MCF 10A (cell line): Measurements from ENCODE around the gene ARMC3. TPM values are rescaled to one million over a fixed set of nuclear protein-coding genes. Genes with fewer than 3 reads are reported as not detected.

Source experiments
- BruUV-seq: library from RNA; stranded (reverse); fragments of 400-500 nt; replicated peaks from 2 replicates; lab custom pipeline; 2021; lab: Mats Ljungman, UMichigan
- CTCF ChIA-PET: fragments of 300-600 bp; sonication (Branson Sonifier 250); formaldehyde crosslinking; extraction: SDS; loops from one replicate; lab custom pipeline; 2021; ENCODE audit warnings: antibody characterized with exemption, inconsistent platforms; lab: Yijun Ruan, JAX
- POLR2A ChIA-PET: fragments of 300-600, 350-650 bp; sonication (Branson Sonifier 250); formaldehyde crosslinking; extraction: SDS; loops from one replicate; lab custom pipeline; 2020; ENCODE audit warnings: antibody characterized with exemption, inconsistent platforms; lab: Yijun Ruan, JAX
- DNase-seq: peaks from one replicate; pipeline ENCODE4 v3.0.0-alpha.2; 2018; ENCODE audit not compliant: unreplicated experiment
- H3K27ac Mint-ChIP-seq: one replicate; pipeline ENCODE4 v1.8.0; 2022; ENCODE audit warnings: mild to moderate bottlenecking, low read depth, mixed read lengths; ENCODE audit not compliant: unreplicated experiment
- H3K27me3 Mint-ChIP-seq: one replicate; pipeline ENCODE4 v1.8.0; 2022; ENCODE audit warnings: mixed read lengths; ENCODE audit not compliant: insufficient read depth, unreplicated experiment
- H3K36me3 Mint-ChIP-seq: one replicate; pipeline ENCODE4 v1.8.0; 2022; ENCODE audit warnings: mild to moderate bottlenecking, moderate library complexity, mixed read lengths; ENCODE audit not compliant: insufficient read depth, unreplicated experiment
- H3K4me1 Mint-ChIP-seq: one replicate; pipeline ENCODE4 v1.8.0; 2022; ENCODE audit warnings: mixed read lengths; ENCODE audit not compliant: insufficient read depth, unreplicated experiment
- H3K4me3 Mint-ChIP-seq: one replicate; pipeline ENCODE4 v1.8.0; 2022; ENCODE audit warnings: mild to moderate bottlenecking, moderate library complexity, mixed read lengths; ENCODE audit not compliant: unreplicated experiment
- H3K9me3 Mint-ChIP-seq: one replicate; pipeline ENCODE4 v1.8.0; 2022; ENCODE audit warnings: mixed read lengths; ENCODE audit not compliant: unreplicated experiment
- intact Hi-C: fragments of 100-400 bp; cut with micrococcal nuclease; formaldehyde crosslinking; loops from 2 replicates; pipeline ENCODE4 v1.14.1; 2022
- total RNA-seq: library from RNA; stranded (reverse); gene quantifications from 2 replicates; pipeline ENCODE4 v1.2.3, GENCODE V29; 2022
- TF ChIP-seq, protein P1 (sequence below): fragments of 200-600 bp; IDR thresholded peaks from one replicate; pipeline ENCODE4 v1.8.0; 2022; ENCODE audit warnings: antibody characterized with exemption, mild to moderate bottlenecking; ENCODE audit not compliant: unreplicated experiment

The ARMC3 gene
- total RNA-seq, 1 experiment from 2014 or later: not detected

DNA sequence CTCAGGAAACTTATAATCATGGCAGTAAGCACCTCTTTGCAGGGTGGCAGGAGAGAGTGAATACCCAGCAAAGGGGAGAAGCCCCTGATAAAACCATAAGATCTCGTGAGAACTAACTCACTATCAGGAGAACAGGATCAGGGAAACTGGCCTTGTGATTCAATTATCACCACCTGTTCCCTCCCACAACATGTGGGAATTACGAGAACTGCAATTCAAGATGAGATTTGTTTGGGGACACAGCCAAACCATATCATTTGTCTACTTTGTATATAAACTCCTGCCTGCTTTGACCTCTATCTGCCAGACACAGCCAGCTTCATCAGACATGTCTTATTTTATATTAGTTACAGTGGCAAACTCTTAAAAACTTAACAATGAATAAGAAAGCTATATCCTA, 50.4 kb downstream of the ARMC3 start:
- intact Hi-C loops: no loop called here
- BruUV-seq: no TSS peak
- CTCF ChIA-PET: no interaction called here
- Mint-ChIP-seq H3K4me1 (no peaks in the 10 kb centered on the region), H3K4me3 (no peak overlapping the region), H3K36me3 (no peaks in the 10 kb centered on the region), H3K27ac (no peak overlapping the region), H3K27me3 (no peaks in the 10 kb centered on the region), H3K9me3 (no peaks in the 10 kb centered on the region)
- no peak for DNase-seq
- TF ChIP-seq, protein P1, sequence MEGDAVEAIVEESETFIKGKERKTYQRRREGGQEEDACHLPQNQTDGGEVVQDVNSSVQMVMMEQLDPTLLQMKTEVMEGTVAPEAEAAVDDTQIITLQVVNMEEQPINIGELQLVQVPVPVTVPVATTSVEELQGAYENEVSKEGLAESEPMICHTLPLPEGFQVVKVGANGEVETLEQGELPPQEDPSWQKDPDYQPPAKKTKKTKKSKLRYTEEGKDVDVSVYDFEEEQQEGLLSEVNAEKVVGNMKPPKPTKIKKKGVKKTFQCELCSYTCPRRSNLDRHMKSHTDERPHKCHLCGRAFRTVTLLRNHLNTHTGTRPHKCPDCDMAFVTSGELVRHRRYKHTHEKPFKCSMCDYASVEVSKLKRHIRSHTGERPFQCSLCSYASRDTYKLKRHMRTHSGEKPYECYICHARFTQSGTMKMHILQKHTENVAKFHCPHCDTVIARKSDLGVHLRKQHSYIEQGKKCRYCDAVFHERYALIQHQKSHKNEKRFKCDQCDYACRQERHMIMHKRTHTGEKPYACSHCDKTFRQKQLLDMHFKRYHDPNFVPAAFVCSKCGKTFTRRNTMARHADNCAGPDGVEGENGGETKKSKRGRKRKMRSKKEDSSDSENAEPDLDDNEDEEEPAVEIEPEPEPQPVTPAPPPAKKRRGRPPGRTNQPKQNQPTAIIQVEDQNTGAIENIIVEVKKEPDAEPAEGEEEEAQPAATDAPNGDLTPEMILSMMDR: no peak
- POLR2A ChIA-PET: no interaction called here

DNA sequence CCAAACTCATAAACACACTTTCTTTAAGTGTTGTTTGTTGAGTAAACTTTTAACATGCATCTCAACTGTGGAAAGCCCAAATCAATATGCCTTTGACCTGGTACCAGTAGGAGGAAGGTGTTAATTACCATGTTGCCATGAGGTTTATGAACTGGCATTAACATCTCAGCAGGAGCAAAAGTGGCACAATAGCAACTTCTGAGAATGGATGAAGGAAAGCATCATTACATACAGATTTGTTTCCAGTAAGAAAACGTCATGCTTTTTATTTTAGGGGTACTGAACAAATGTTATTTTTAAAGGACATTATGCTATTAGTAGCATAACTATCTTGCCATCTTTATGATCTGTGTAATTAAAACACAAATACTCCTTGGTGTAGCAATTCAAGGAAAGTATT, 51.1 kb downstream of the ARMC3 start:
- Mint-ChIP-seq H3K27ac (no peak overlapping the region), H3K4me1 (no peaks in the 10 kb centered on the region), H3K9me3 (no peaks in the 10 kb centered on the region), H3K4me3 (no peak overlapping the region), H3K36me3 (no peaks in the 10 kb centered on the region), H3K27me3 (no peaks in the 10 kb centered on the region)
- no TSS peak for BruUV-seq
- ChIA-PET POLR2A (interaction anchor here (0.6 to 0.7 kb wide), 2 partner anchors 207 to 398 kb away, joined by 3 read pairs; no protein-coding TSS in a partner anchor), CTCF (no interaction called here)
- TF ChIP-seq, protein P1: no peak
- DNase-seq: no peak
- intact Hi-C loops: no loop called here

DNA sequence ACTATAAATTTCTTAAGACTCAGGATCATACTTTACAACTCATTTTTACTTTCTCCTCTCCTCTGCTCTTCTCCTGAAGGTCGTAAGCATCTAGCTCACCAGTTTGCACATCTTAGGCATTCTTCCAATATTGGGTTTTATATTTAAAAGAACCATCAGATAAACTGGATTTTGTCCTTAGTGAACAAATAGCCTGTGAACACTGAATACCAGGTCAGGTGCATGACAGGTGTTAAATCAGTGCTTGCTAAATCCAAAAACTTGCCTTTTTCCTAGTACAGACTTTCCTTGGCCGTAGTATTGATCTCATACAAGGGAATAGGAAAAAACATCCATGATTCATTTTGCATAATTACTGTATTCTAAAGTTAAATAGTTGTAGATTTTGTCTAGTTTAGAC, 53.0 kb downstream of the ARMC3 start:
- no peak overlapping the region for H3K4me3 Mint-ChIP-seq
- no peaks in the 10 kb centered on the region for H3K36me3 Mint-ChIP-seq
- H3K9me3 Mint-ChIP-seq: no peaks in the 10 kb centered on the region
- no peak for DNase-seq
- TF ChIP-seq, protein P1: no peak
- H3K4me1 Mint-ChIP-seq: no peaks in the 10 kb centered on the region
- ChIA-PET CTCF (interaction anchor here (0.6 kb wide), 2 partner anchors 55 to 414 kb away, joined by 3 read pairs; no protein-coding TSS in a partner anchor), POLR2A (no interaction called here)
- no TSS peak for BruUV-seq
- H3K27ac Mint-ChIP-seq: no peak overlapping the region
- H3K27me3 Mint-ChIP-seq: no peaks in the 10 kb centered on the region
- intact Hi-C loops: loop anchor here (10.0 kb wide), 1 partner anchor 1486 kb away; no protein-coding TSS in a partner anchor

DNA sequence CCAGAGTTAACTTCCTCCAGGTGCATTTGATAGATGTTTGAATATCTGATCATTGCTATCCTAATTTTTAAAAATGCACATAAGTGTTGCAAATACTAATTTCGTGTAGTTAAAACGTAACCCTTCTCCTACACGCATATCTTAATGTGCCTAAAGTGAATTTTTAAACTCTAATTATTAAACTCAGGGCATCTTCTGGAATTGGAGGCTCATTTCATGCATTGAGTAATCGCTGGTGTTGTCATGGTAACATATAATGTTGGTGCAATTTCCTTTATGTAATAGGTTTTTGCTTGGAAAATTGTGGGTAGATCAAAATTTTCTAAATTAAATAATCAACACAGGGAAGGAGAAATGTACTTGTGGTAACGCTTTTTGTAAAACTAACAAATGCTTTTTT, 56.2 kb downstream of the ARMC3 start:
- TF ChIP-seq, protein P1: no peak
- ChIA-PET POLR2A (no interaction called here), CTCF (interaction anchor here (1.0 kb wide), 1 partner anchor 410 kb away, joined by 3 read pairs; no protein-coding TSS in a partner anchor)
- Mint-ChIP-seq H3K4me3 (no peak overlapping the region), H3K36me3 (no peaks in the 10 kb centered on the region), H3K4me1 (no peaks in the 10 kb centered on the region), H3K27ac (no peak overlapping the region), H3K9me3 (no peaks in the 10 kb centered on the region), H3K27me3 (no peaks in the 10 kb centered on the region)
- intact Hi-C loops: loop anchor here (10.0 kb wide), 1 partner anchor 1489 kb away; no protein-coding TSS in a partner anchor
- peak; percentile 30 for DNase-seq
- BruUV-seq: no TSS peak
